Upper lobe of left lung (tissue), 4 donors: ENCODE results near the gene RIBC1.
A peak's percentile ranks its signal among the peaks of the same experiment; 100 is the strongest.

Experiments
- CTCF ChIP-seq, 6 experiments: fragments of 450-650 bp in 4 of 6; fragments of 200-600 bp in 2 of 6; sonication (generic) in 2 of 6; IDR thresholded peaks; one replicate each; pipeline ENCODE4 v1.5.1; 2016 to 2019; ENCODE audit warnings: antibody characterized with exemption in 6 of 6
- POLR2AphosphoS5 ChIP-seq, 2 donors: sonication (generic); formaldehyde crosslinking; IDR thresholded peaks; one replicate each; pipeline ENCODE4 v1.5.1; 2017; ENCODE audit warnings: antibody characterized with exemption in 2 of 2

DNA sequence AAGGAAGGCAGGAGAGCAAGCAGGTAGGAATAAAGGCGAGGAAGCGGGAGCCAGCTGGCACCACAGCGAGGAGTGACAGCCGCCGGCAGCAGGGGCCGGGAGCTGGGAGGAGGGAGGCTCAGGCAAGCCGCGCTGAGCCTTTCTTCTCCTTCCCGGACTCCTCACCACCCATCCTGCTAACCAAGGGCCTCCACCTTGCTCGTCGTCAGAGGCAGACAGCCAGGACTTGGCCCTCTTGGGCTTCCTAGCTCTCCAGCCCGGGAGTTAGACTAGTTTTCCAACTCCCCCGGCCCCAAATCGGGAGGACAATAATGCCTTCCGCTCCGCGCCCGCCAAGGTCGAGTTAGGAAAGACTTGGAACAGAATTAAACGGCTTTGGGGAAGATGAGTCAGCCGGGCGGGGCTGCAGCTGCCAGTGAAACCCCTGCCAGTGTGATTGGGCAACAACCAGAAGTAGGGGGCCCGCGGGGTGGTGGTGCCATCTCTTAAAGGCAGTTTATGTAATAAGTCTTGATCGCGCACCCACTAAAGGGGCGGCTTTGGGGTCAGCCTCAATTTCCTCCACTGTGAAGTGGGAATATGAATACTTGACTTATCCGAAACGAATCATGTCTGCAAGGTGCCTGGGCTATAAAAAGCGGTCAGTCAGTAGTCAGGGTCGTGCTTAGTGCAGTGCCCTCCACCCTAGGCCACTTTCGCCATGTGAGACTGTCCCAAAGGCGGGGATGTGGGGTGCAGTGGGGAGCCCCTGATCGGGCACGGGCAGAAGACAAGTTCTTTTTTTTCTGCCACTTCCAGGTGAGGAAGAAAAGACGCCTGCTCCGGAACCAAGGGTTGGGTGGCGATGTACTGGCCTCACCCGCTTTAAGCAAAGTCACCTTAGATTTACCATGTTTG, 18.2 kb downstream of the RIBC1 start:
- TF ChIP-seq CTCF (IDR thresholded peaks at IDR 0.05) = no peak
- peak; percentile 26 to 55 for TF ChIP-seq POLR2AphosphoS5 (IDR thresholded peaks at IDR 0.05)
